Measurements from ENCODE around the gene ABT1. TPM values are rescaled to one million over a fixed set of nuclear protein-coding genes. Genes with fewer than 3 reads are reported as not detected.

Gene ABT1
- total RNA-seq, 2 experiments from 2014 or later: 26.3 to 34.6 TPM

DNA sequence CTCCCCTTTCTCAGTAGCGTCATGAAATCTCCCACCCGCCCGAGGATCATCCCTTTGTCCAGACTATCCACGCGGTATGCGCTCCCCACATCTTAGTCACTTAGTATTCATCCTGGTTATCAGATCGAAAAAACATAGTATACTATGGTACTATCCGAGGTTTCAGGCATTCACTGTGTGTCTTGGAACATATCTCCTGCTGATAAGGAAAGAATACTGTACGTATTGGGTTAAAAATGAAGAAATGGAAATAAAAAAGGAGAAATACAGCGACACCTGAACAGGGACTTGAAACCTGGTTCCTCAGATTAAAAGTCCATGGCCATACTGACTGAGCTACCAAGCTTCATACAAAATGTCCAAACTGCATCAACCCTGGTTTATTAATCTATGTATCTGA is 44.5 kb upstream of the ABT1 start:
- TF ChIP-seq, protein P1, sequence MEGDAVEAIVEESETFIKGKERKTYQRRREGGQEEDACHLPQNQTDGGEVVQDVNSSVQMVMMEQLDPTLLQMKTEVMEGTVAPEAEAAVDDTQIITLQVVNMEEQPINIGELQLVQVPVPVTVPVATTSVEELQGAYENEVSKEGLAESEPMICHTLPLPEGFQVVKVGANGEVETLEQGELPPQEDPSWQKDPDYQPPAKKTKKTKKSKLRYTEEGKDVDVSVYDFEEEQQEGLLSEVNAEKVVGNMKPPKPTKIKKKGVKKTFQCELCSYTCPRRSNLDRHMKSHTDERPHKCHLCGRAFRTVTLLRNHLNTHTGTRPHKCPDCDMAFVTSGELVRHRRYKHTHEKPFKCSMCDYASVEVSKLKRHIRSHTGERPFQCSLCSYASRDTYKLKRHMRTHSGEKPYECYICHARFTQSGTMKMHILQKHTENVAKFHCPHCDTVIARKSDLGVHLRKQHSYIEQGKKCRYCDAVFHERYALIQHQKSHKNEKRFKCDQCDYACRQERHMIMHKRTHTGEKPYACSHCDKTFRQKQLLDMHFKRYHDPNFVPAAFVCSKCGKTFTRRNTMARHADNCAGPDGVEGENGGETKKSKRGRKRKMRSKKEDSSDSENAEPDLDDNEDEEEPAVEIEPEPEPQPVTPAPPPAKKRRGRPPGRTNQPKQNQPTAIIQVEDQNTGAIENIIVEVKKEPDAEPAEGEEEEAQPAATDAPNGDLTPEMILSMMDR (conservative IDR thresholded peaks at IDR 0.05; ENCODE audit: low read length): no peak
- no peak for TF ChIP-seq EZH2phosphoT487 (IDR thresholded peaks at IDR 0.05; ENCODE audit: borderline replicate concordance, low read depth, low read length)
- CTCF ChIA-PET (ENCODE audit: unreplicated experiment): interaction anchor here (1.0 kb wide), 1 partner anchor 215 kb away, joined by 3 read pairs; no protein-coding TSS in a partner anchor
- no peaks in the 10 kb centered on the region for H3K9me3 ChIP-seq (ENCODE audit: low read length)
- peaks cover 63% of the 10 kb centered on the region for H3K4me1 ChIP-seq (ENCODE audit: insufficient read depth, low read length, poor library complexity, severe bottlenecking)
- no TSS peak for BruUV-seq (replicated peaks)
- H3K4me3 ChIP-seq (ENCODE audit: low read depth, low read length, poor library complexity, severe bottlenecking): peak overlapping the region; percentile 80
- DNase-seq (ENCODE audit: low spot score): no peak
- no peak overlapping the region for H3K27ac ChIP-seq (ENCODE audit: low read depth, low read length, poor library complexity, severe bottlenecking)
- H3K79me2 ChIP-seq (ENCODE audit: insufficient read depth, low read depth, low read length): no peaks in the 10 kb centered on the region
- no peaks in the 10 kb centered on the region for H3K9me2 ChIP-seq (ENCODE audit: insufficient read depth, low read length)
- intact Hi-C loops (cut with micrococcal nuclease; ENCODE audit: unreplicated experiment): loop anchor here (10.0 kb wide), 1 partner anchor 923 kb away; the partner anchor contains the start of gene ZNF184
- H3K36me3 ChIP-seq (ENCODE audit: insufficient read depth, low read length): peaks cover 5% of the 10 kb centered on the region
- H4K20me1 ChIP-seq (ENCODE audit: insufficient read depth, low read length): no peaks in the 10 kb centered on the region
- POLR2A ChIA-PET: interaction anchor here (0.9 to 3.9 kb wide), 6 partner anchors 11 to 277 kb away, joined by 3 to 24 read pairs (median 6); partner anchors contain the start of gene HMGN4
- H2AFZ ChIP-seq (ENCODE audit: low read length): peak overlapping the region; percentile 82; the same call in 1 of the 2 replicates
- peak overlapping the region; percentile 98 for H3K4me2 ChIP-seq (ENCODE audit: low read length)

DNA sequence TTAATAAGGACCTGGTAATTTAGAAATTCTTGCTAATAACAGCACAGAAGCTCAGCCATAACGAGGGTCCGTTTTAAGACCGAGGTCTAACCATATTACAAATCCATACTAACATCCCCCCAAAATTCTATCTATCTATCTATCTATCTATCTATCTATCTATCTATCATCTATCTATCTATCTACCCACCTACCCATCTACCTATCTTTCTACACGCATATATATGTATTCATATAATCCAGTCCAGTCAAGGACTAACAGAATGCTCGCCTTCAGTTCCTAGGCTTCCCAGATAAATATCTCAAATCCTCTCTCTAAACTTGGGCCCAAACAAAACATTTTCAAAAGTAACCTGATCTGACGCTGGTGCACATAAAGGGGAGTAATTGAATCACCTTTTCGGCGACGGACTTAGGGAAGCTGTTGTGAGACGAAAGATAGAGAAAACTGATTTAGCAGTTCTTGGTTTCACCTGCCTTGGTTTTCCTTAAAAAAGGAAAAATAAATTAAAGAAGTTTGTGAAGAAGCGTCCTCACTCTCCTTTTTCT is 44.0 kb upstream of the ABT1 start:
- H3K4me3 ChIP-seq (ENCODE audit: low read depth, low read length, poor library complexity, severe bottlenecking): peak overlapping the region; percentile 80
- peaks cover 63% of the 10 kb centered on the region for H3K4me1 ChIP-seq (ENCODE audit: insufficient read depth, low read length, poor library complexity, severe bottlenecking)
- TF ChIP-seq EZH2phosphoT487 (IDR thresholded peaks at IDR 0.05; ENCODE audit: borderline replicate concordance, low read depth, low read length): no peak
- TF ChIP-seq, protein P1 (conservative IDR thresholded peaks at IDR 0.05; ENCODE audit: low read length): no peak
- peak overlapping the region; percentile 98 for H3K4me2 ChIP-seq (ENCODE audit: low read length)
- peak overlapping the region; percentile 91 for H3K27ac ChIP-seq (ENCODE audit: low read depth, low read length, poor library complexity, severe bottlenecking)
- H2AFZ ChIP-seq (ENCODE audit: low read length): peak overlapping the region; percentile 82
- CTCF ChIA-PET (ENCODE audit: unreplicated experiment): interaction anchor here (1.0 kb wide), 1 partner anchor 216 kb away, joined by 3 read pairs; no protein-coding TSS in a partner anchor
- H3K36me3 ChIP-seq (ENCODE audit: insufficient read depth, low read length): peaks cover 2% of the 10 kb centered on the region; the same call in 1 of the 2 replicates
- POLR2A ChIA-PET: interaction anchor here (0.6 to 3.9 kb wide), 11 partner anchors 12 to 528 kb away, joined by 3 to 24 read pairs (median 5); partner anchors contain the start of gene HMGN4
- BruUV-seq (replicated peaks): no TSS peak
- peak; percentile 26 for DNase-seq (ENCODE audit: low spot score)
- no peaks in the 10 kb centered on the region for H3K9me2 ChIP-seq (ENCODE audit: insufficient read depth, low read length)
- H3K9me3 ChIP-seq (ENCODE audit: low read length): no peaks in the 10 kb centered on the region
- intact Hi-C loops (cut with micrococcal nuclease; ENCODE audit: unreplicated experiment): loop anchor here (1.0 to 10.0 kb wide), 3 partner anchors 20 to 922 kb away; partner anchors contain the start of gene ZNF184
- no peaks in the 10 kb centered on the region for H4K20me1 ChIP-seq (ENCODE audit: insufficient read depth, low read length)
- no peaks in the 10 kb centered on the region for H3K79me2 ChIP-seq (ENCODE audit: insufficient read depth, low read depth, low read length)

DNA sequence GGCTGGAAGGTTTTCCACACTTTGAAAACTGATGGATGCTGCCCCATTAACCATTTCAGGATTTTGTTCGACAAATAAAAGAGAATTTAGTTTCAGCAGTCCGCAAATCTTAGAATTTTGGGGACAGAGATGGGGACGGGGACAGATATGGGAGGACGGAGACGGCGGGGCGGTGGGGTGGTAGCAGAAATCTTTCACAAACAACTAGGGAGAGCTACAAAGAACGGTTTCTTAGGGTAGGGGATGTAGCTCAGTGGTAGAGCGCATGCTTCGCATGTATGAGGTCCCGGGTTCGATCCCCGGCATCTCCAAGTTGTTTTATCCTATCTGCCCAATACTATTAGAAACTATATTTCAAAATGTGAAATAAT is 43.5 kb upstream of the ABT1 start:
- Histone ChIP-seq H3K4me1 (ENCODE audit: insufficient read depth, low read length, poor library complexity, severe bottlenecking) (peaks cover 63% of the 10 kb centered on the region), H3K4me3 (ENCODE audit: low read depth, low read length, poor library complexity, severe bottlenecking) (peak overlapping the region; percentile 80), H3K9me3 (ENCODE audit: low read length) (no peaks in the 10 kb centered on the region), H4K20me1 (ENCODE audit: insufficient read depth, low read length) (no peaks in the 10 kb centered on the region), H3K9me2 (ENCODE audit: insufficient read depth, low read length) (no peaks in the 10 kb centered on the region), H3K4me2 (ENCODE audit: low read length) (peak overlapping the region; percentile 98), H3K27ac (ENCODE audit: low read depth, low read length, poor library complexity, severe bottlenecking) (peak overlapping the region; percentile 91), H2AFZ (ENCODE audit: low read length) (peak overlapping the region; percentile 82), H3K79me2 (ENCODE audit: insufficient read depth, low read depth, low read length) (no peaks in the 10 kb centered on the region), H3K36me3 (ENCODE audit: insufficient read depth, low read length) (no peaks in the 10 kb centered on the region)
- peak; percentile 87 for DNase-seq (ENCODE audit: low spot score)
- no peak for TF ChIP-seq EZH2phosphoT487 (IDR thresholded peaks at IDR 0.05; ENCODE audit: borderline replicate concordance, low read depth, low read length)
- TF ChIP-seq, protein P1 (conservative IDR thresholded peaks at IDR 0.05; ENCODE audit: low read length): no peak
- CTCF ChIA-PET (ENCODE audit: unreplicated experiment): interaction anchor here (1.0 kb wide), 1 partner anchor 216 kb away, joined by 3 read pairs; no protein-coding TSS in a partner anchor
- POLR2A ChIA-PET: interaction anchor here (0.6 to 3.9 kb wide), 11 partner anchors 12 to 528 kb away, joined by 3 to 24 read pairs (median 4); partner anchors contain the start of gene HMGN4
- BruUV-seq (replicated peaks): no TSS peak
- intact Hi-C loops (cut with micrococcal nuclease; ENCODE audit: unreplicated experiment): loop anchor here (1.0 to 10.0 kb wide), 3 partner anchors 21 to 922 kb away; partner anchors contain the start of gene ZNF184
